ENCODE results near the gene WBP2. TPM values are rescaled to one million over a fixed set of nuclear protein-coding genes. Genes with fewer than 3 reads are reported as not detected.

WBP2 gene
- total and polyA plus RNA-seq, 2 of the 13 experiments (the other 11 are each of a cell fraction or from before 2014, with no cell fraction given) = 29.2 to 29.5 TPM

- no peak for TF ChIP-seq ZNF513 (CRISPR knock-in tag; conservative IDR thresholded peaks at IDR 0.05)
- no peak; the same call in 1 of the 2 replicates for TF ChIP-seq ZSCAN22 (CRISPR knock-in tag; IDR thresholded peaks at IDR 0.05)
- TF ChIP-seq HCFC1 (IDR thresholded peaks at IDR 0.05; ENCODE audit: low read depth, low read length) = no peak
- peak; percentile 11; the same call in 1 of the 2 replicates for TF ChIP-seq ARID2 (CRISPR knock-in tag; IDR thresholded peaks at IDR 0.05; ENCODE audit: borderline replicate concordance)
- TF ChIP-seq ZBTB46 (CRISPR knock-in tag; IDR thresholded peaks at IDR 0.05; ENCODE audit: borderline replicate concordance) = no peak
- peak; percentile 78; the same call in 1 of the 2 replicates for TF ChIP-seq ZNF275 (CRISPR knock-in tag; IDR thresholded peaks at IDR 0.05; ENCODE audit: borderline replicate concordance)
- TF ChIP-seq ZBTB8A (CRISPR knock-in tag; IDR thresholded peaks at IDR 0.05; ENCODE audit: borderline replicate concordance, low read depth) = no peak
- 0 out of 2 replicates have a peak, but pooled peaks have one; percentile 83 for TF ChIP-seq THAP7 (CRISPR knock-in tag; IDR thresholded peaks at IDR 0.05)
- TF ChIP-seq MAFK (conservative IDR thresholded peaks at IDR 0.05 in 1 of 2, IDR thresholded peaks at IDR 0.05 in 1 of 2; ENCODE audit: low read length in 2 of 2) = no peak
- TF ChIP-seq CREB3 (CRISPR knock-in tag; IDR thresholded peaks at IDR 0.05) = no peak
- TF ChIP-seq TBX3 (IDR thresholded peaks at IDR 0.05; ENCODE audit: borderline replicate concordance) = peak; percentile 40; the same call in 1 of the 2 replicates
- no peak for TF ChIP-seq HDAC6 (IDR thresholded peaks at IDR 0.05; ENCODE audit: low read depth, low read length)
- peak; percentile 51 for TF ChIP-seq POLR2G (IDR thresholded peaks at IDR 0.05; ENCODE audit: low read depth, low read length)
- no peak for TF ChIP-seq NBN (conservative IDR thresholded peaks at IDR 0.05)
- TF ChIP-seq ARID3A (IDR thresholded peaks at IDR 0.05; ENCODE audit: low read depth, low read length) = no peak
- no peak for TF ChIP-seq KDM1A (CRISPR knock-in tag; IDR thresholded peaks at IDR 0.05)
- TF ChIP-seq ZNF564 (CRISPR knock-in tag; IDR thresholded peaks at IDR 0.05) = no peak
- peak; percentile 61; the same call in 1 of the 2 replicates for TF ChIP-seq ZNF770 (CRISPR knock-in tag; IDR thresholded peaks at IDR 0.05)
These were observed 22.0 kb upstream of the WBP2 start (continued) for GRCh38 chr17:75876938-75877751.

All from HepG2 (cell line).